GM19239 (cell line): ENCODE results near the gene RCCD1.

Experiments used
- DNase-seq: peaks from one replicate; pipeline ENCODE4 v3.0.0; 2011; ENCODE audit warnings: low spot score; ENCODE audit not compliant: insufficient read length
- FAIRE-seq: peaks from 2 replicates; lab custom pipeline; 2011; peaks lifted over from hg19 to GRCh38; lab: Jason Lieb, UNC

The RCCD1 gene

GRCh38 chr15:90938261-90938660, 16.4 kb upstream of the RCCD1 start:
- FAIRE-seq: no peak
- DNase-seq: no peak

- DNase-seq (no peak), FAIRE-seq (no peak)
Measured at GRCh38 chr15:90939756-90940155, 14.9 kb upstream of the RCCD1 start.

GRCh38 chr15:90941038-90941437, 13.6 kb upstream of the RCCD1 start:
- FAIRE-seq (no peak), DNase-seq (no peak)

GRCh38 chr15:90942354-90943120, 12.1 kb upstream of the RCCD1 start:
- FAIRE-seq: no peak
- DNase-seq: no peak

- FAIRE-seq: no peak
- no peak for DNase-seq
Measured at GRCh38 chr15:90945091-90945490, 9.6 kb upstream of the RCCD1 start.

- DNase-seq (no peak), FAIRE-seq (no peak)
Measured at GRCh38 chr15:90946538-90946937, 8.1 kb upstream of the RCCD1 start.

- no peak for DNase-seq
- no peak for FAIRE-seq
Measured at GRCh38 chr15:90946941-90947576, 7.6 kb upstream of the RCCD1 start.

- FAIRE-seq: no peak
- DNase-seq: no peak
Measured at GRCh38 chr15:90947577-90948357, 6.9 kb upstream of the RCCD1 start.

- FAIRE-seq (no peak), DNase-seq (no peak)
Measured at GRCh38 chr15:90948506-90948905, 6.2 kb upstream of the RCCD1 start.

- no peak for FAIRE-seq
- no peak for DNase-seq
Measured at GRCh38 chr15:90949979-90950675, 4.6 kb upstream of the RCCD1 start.

GRCh38 chr15:90950676-90951075, 4.0 kb upstream of the RCCD1 start:
- DNase-seq: no peak
- no peak for FAIRE-seq

GRCh38 chr15:90952901-90953677, 1.6 kb upstream of the RCCD1 start:
- FAIRE-seq: no peak

GRCh38 chr15:90953947-90954711, 555 bp upstream of the RCCD1 start:
- DNase-seq (no peak), FAIRE-seq (no peak)

More at GRCh38 chr15:90952901-90953677, 1.6 kb upstream of the RCCD1 start:
- no peak for DNase-seq

- peak; percentile 76 for FAIRE-seq
Measured at GRCh38 chr15:90955624-90956273, 1.1 kb downstream of the RCCD1 start.

GRCh38 chr15:90956274-90957030, 1.8 kb downstream of the RCCD1 start:
- FAIRE-seq: peak; percentile 45
- peak; percentile 92 for DNase-seq

More at GRCh38 chr15:90955624-90956273, 1.1 kb downstream of the RCCD1 start:
- no peak for DNase-seq

GRCh38 chr15:90957031-90957790, 2.5 kb downstream of the RCCD1 start:
- FAIRE-seq: no peak
- no peak for DNase-seq

- DNase-seq: no peak
- FAIRE-seq: no peak
Measured at GRCh38 chr15:90957791-90958190, 3.1 kb downstream of the RCCD1 start.
